RPMI8226 (cell line): ENCODE results near the gene COX8A.

ENCODE experiments used
- DNase-seq: peaks from one replicate; pipeline ENCODE4 v3.0.0-alpha.2; 2015

The COX8A gene

GRCh38 chr11:64022125-64022784, 47.8 kb downstream of the COX8A start:
- DNase-seq: no peak

GRCh38 chr11:64023712-64024710, 49.6 kb downstream of the COX8A start:
- no peak for DNase-seq

- no peak for DNase-seq
These were observed 50.8 kb downstream of the COX8A start for GRCh38 chr11:64025205-64025604.
